IPS DF 6.9 (cell line): Measurements from ENCODE around the gene COX4I1.

ENCODE experiments used
- DNase-seq: peaks from one replicate; pipeline ENCODE4 v3.0.0-alpha.2; 2013; ENCODE audit warnings: low read depth, low spot score
- H3K27ac ChIP-seq: one replicate; pipeline ENCODE4 v1.5.1; 2013; ENCODE audit warnings: low read length, control low read depth
- H3K27me3 ChIP-seq: 2 replicates; pipeline ENCODE4 v1.6.1; 2013; ENCODE audit warnings: mild to moderate bottlenecking, low read length; ENCODE audit not compliant: control insufficient read depth, insufficient read depth
- H3K36me3 ChIP-seq: 2 replicates; pipeline ENCODE4 v1.6.1; 2013; ENCODE audit warnings: low read length; ENCODE audit not compliant: control insufficient read depth, insufficient read depth
- H3K4me1 ChIP-seq: 2 replicates; pipeline ENCODE4 v1.6.1; 2013; ENCODE audit warnings: low read length; ENCODE audit not compliant: control insufficient read depth, insufficient read depth
- H3K4me3 ChIP-seq: 2 replicates; pipeline ENCODE4 v1.5.1; 2013; ENCODE audit warnings: mild to moderate bottlenecking, low read length
- H3K9me3 ChIP-seq: 2 replicates; pipeline ENCODE4 v1.6.1; 2013; ENCODE audit warnings: low read length, inconsistent platforms; ENCODE audit not compliant: control insufficient read depth, insufficient read depth
- WGBS: extraction: QIAGEN DNeasy Blood & Tissue Kit; methylation state at CpG from one replicate; pipeline ENCODE4 v1.1.7; 2013; ENCODE audit warnings: mixed read lengths, missing lambda C conversion rate; ENCODE audit not compliant: insufficient read length, insufficient coverage; 5-methylcytosine and 5-hydroxymethylcytosine counted together

Gene COX4I1

DNA sequence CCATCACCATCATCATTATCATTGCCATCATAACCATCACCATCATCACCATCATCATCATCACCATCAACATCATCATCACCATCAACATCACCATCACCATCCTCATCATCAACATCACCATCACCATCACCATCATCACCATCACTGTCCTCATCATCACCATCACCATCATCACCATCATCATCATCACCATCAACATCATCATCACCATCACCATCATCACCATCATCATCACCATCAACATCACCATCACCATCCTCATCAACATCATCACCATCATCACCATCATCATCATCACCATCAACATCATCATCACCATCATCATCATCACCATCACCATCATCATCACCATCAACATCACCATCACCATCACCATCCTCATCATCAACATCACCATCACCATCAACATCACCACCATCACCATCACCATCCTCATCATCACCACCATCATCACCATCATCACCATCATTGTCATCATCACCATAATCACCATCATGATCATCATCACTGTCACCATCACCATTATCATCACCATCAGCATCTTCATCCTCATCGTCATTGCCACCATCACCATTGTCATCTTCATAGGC, 23.9 kb downstream of the COX4I1 start:
- Histone ChIP-seq H3K36me3 (no peaks in the 10 kb centered on the region), H3K4me1 (no peaks in the 10 kb centered on the region), H3K9me3 (no peaks in the 10 kb centered on the region), H3K27ac (no peak overlapping the region), H3K27me3 (no peaks in the 10 kb centered on the region), H3K4me3 (no peak overlapping the region)
- no peak for DNase-seq
- WGBS, result no CpG with 5 or more reads among the region's 1 CpG

DNA sequence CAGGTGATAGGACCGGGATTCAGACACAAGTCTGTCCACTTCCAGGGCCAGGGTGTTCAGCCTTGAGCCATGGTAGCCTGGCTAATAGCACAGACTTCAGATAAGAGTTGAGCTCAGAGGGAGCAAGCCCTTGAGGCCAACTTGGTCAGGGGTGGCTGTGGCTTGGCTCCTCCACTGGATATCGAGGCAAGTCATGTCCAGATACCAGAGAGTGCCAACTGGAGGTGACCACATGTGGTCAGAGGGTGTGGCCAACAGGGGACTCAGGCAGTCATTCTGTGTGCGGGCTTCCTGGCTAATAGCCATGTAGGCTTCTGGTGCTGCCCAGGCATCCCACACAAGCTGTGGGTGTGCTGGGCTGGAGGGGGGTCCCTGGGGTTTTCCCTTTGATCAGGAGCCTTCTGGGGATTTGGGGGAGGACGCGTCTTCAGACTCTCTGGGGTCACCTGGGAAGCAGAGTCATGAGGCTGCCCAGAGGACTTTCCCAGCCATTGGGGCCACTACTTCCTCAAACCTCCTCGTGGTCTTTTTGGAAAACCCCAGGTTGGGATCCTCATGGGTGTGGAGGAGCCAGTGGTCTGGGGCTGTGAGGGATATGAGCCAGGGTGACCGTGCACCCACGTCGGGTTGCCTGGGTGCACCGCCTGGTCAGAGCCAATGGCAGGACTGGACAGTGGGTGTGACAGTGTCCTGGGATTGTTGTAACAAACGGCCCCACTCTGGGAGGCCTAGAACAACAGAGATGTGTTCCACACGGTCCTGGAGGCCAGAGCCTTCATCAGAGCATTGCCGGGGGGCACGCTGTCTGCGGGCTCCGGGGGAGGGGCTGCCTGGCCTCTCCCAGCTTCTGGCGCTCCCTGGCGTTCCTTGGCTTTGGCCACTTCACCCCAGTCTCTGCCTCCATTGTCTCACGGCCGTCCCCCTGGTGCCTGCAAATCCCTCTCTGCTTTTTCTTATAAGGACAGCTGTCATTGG, 25.0 kb downstream of the COX4I1 start:
- no peaks in the 10 kb centered on the region for H3K36me3 ChIP-seq
- WGBS, result no CpG with 5 or more reads among the region's 20 CpGs
- no peaks in the 10 kb centered on the region for H3K9me3 ChIP-seq
- no peak for DNase-seq
- H3K27me3 ChIP-seq, result no peaks in the 10 kb centered on the region
- no peaks in the 10 kb centered on the region for H3K4me1 ChIP-seq
- no peak overlapping the region for H3K27ac ChIP-seq
- H3K4me3 ChIP-seq, result no peak overlapping the region

DNA sequence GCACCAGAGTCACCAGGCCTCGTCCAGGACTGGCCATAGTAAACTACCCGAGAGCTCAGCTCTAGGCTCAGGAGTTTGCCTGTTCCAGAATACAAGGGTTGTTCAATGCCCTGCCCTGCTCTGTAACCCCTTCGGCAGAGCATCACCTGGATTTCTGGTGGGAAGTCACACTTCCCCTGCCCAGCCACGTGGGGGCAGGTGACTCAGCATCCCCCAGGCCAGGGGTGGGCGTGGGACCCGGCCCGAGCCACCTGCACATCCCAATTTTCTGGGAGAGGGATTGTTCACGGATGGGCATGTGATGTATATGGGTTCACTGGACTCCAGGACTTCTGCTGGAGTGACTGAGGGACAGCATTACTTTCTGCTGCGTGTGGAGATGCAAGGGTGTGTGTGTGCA, 25.8 kb downstream of the COX4I1 start:
- Histone ChIP-seq H3K4me1 (no peaks in the 10 kb centered on the region), H3K4me3 (no peak overlapping the region), H3K9me3 (no peaks in the 10 kb centered on the region), H3K27ac (no peak overlapping the region), H3K36me3 (no peaks in the 10 kb centered on the region), H3K27me3 (no peaks in the 10 kb centered on the region)
- WGBS, result no CpG with 5 or more reads among the region's 9 CpGs
- no peak for DNase-seq

DNA sequence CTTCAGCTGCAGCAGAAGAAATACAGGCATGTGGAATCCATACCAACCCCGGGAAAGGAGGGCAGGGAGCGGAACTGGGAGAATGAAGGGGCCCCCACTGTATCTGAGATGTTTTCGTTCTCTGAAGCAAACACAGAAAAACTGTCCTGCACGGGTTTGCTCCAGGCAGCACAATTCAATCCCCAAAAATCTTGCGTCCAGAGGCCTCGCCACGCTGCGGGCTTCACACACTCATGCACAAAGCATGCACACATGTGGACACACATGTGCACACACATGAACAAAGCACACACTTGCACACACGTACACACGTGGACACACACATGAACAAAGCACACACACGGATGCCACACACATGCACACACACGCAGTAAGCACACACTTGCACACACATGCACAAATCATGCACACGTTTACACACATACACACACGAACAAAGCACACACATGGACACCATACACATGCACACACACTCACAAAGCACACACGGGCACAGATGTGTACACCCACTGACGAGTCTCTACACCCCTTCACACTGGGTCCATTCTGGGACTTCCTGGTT, 27.3 kb downstream of the COX4I1 start:
- no peak overlapping the region for H3K4me3 ChIP-seq
- H3K27ac ChIP-seq, result no peak overlapping the region
- no CpG with 5 or more reads among the region's 16 CpGs for WGBS
- H3K27me3 ChIP-seq, result no peaks in the 10 kb centered on the region
- no peaks in the 10 kb centered on the region for H3K36me3 ChIP-seq
- no peaks in the 10 kb centered on the region for H3K4me1 ChIP-seq
- no peaks in the 10 kb centered on the region for H3K9me3 ChIP-seq
- no peak for DNase-seq

DNA sequence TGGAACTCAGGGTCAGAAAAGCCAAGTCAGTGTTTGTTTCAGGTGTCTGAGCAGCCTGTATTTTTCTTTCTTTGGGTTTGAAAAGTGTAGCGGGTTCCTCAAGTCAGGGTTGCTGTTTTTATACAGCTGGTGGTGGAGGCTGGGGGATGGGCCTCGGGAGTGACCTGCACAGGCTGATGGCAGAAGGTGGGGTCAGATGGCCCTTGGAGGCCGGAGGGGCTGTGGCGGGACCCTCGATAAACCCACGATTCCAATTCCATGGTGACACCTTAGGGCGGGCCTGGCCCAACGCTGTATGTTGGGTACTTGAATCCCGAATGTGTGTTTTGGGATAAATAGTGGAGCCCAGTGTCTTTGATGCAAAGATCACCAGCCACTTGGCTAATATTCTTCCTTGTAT, 28.7 kb downstream of the COX4I1 start:
- no peak for DNase-seq
- H3K4me1 ChIP-seq, result no peaks in the 10 kb centered on the region
- WGBS, result no CpG with 5 or more reads among the region's 9 CpGs
- no peak overlapping the region for H3K4me3 ChIP-seq
- H3K27me3 ChIP-seq, result no peaks in the 10 kb centered on the region
- no peaks in the 10 kb centered on the region for H3K36me3 ChIP-seq
- no peaks in the 10 kb centered on the region for H3K9me3 ChIP-seq
- no peak overlapping the region for H3K27ac ChIP-seq

DNA sequence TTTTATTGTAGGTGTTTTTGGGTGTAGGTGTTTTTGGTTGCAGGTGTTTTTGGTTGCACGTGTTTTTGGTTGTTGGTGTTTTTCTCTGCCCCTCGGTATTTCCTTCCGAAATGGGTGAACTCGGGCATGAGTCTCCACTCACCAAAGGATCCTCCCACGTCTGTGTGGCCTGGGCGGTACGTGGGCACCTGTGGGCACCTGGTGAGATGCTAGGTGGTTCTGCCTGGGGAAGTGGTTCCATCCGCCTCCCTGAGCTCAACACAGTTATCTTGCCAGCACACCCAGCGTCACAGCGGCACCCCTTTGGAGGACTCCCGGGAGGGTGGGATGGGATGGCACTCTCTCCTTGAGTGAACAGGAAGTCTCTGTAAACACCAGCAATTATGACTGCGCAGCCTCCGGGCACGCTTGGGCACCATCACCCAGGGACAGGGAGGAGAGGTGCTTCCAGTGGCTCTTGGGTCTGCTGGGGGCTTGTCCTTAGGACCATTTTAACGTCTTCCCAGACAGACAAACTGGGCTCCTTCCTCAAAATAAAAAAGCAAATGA, 29.8 kb downstream of the COX4I1 start:
- Histone ChIP-seq H3K27me3 (no peaks in the 10 kb centered on the region), H3K36me3 (no peaks in the 10 kb centered on the region), H3K4me1 (no peaks in the 10 kb centered on the region), H3K4me3 (no peak overlapping the region), H3K9me3 (no peaks in the 10 kb centered on the region), H3K27ac (no peak overlapping the region)
- 100% methylated on average over 1 of the region's 15 CpGs for WGBS
- DNase-seq, result no peak

DNA sequence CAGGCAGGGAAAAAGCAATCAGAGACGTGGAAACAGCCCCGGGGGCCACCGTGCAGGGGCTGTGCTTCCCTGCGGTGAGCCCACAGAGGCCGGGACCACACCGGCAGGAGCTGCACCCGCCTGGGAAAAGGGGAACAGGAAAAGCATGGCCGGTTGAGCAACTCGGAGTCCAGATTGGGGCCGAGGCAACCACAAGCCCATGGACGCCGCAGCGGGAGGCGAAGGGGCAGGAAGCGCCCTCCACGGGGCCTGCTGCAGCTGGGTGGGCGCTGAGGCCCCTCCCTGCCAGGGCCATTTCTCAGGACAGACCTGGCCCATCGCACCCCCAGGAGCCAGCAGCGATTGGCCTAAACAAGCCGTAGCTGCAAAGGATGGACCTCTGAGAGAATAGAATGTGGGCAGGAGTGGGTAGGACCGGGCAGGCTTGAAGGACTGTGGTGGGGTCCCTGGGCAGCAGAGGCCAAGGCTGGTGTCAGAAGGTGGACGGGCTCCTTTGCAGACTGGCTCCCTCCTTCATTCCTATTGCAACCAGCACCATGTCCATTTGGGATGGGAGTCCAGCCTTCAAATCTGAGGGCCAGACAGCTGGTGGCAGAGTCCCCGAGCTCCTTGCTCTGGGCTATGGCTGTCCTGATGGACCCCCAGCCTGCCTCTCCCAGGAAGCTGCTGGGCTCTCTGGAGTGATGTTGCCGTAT, 30.4 kb downstream of the COX4I1 start:
- no peaks in the 10 kb centered on the region for H3K4me1 ChIP-seq
- no peaks in the 10 kb centered on the region for H3K27me3 ChIP-seq
- DNase-seq, result no peak
- H3K9me3 ChIP-seq, result no peaks in the 10 kb centered on the region
- no peak overlapping the region for H3K27ac ChIP-seq
- no peak overlapping the region for H3K4me3 ChIP-seq
- WGBS, result no CpG with 5 or more reads among the region's 24 CpGs
- no peaks in the 10 kb centered on the region for H3K36me3 ChIP-seq

DNA sequence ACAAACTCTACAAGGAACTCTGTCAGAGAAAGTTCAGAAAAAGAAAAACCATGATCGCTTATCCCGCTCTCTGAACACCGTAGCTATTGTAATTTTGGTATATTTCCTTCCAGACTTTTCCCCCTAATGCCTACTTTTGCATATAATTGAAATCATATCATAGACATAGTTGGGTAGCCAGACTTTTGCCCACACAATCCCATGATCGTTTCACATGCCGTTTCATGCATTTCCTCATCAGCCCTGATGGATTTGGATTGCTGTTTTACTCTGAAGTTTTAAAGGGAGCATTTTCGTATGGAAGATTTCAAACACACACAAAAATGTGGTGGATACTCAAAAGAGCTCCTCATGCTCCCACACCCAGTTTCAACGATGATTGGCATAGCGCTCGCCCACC, 31.3 kb downstream of the COX4I1 start:
- Histone ChIP-seq H3K4me1 (no peaks in the 10 kb centered on the region), H3K4me3 (no peak overlapping the region), H3K27ac (no peak overlapping the region), H3K27me3 (no peaks in the 10 kb centered on the region), H3K9me3 (no peaks in the 10 kb centered on the region), H3K36me3 (no peaks in the 10 kb centered on the region)
- no CpG with 5 or more reads among the region's 9 CpGs for WGBS
- no peak for DNase-seq

DNA sequence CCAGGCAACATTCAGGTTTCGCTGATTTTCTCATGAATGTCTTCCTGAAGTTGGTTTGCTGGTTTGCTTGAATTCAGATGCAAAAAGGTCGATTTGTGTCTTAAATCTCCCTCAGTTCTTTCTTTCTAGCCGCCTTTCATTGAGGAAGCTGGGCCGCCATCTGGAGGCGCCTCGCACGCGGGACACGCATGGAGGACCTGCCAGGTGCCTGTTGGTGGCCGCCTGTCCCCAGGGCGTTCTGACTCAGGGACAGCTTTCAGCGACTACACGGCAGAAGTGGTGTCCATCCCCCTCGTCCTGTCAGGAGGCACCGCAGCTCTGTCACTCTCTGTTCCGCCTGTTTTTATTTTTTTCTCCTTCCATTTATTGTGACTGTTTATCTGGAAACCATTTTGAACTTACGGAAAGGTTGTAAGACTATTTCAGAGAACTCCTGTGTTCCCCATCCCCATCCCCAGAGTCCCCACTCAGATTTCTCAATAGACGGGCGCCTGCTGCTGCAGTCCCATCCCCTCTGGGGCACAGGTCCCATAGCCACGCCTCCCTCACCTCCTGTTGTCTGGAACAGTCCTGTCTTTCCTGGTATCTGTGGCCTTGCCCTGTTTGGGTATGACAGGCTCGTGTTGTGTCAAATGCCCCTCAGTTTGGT, 33.2 kb downstream of the COX4I1 start:
- Histone ChIP-seq H3K4me1 (no peaks in the 10 kb centered on the region), H3K27me3 (no peaks in the 10 kb centered on the region), H3K4me3 (no peak overlapping the region), H3K9me3 (no peaks in the 10 kb centered on the region), H3K36me3 (no peaks in the 10 kb centered on the region), H3K27ac (no peak overlapping the region)
- no CpG with 5 or more reads among the region's 21 CpGs for WGBS
- no peak for DNase-seq
